IMR-90 (cell line): ENCODE data around the gene PPP1CA. TPM values are rescaled to one million over a fixed set of nuclear protein-coding genes. Genes with fewer than 3 reads are reported as not detected.

Experiments
- ATAC-seq: fragments of 200-7000 bp; cut with Tn5 transposase; 2 replicates; pipeline ENCODE4 v1.9.1; 2020; ENCODE audit warnings: low read depth, mild to moderate bottlenecking, moderate library complexity
- BruUV-seq: library from RNA; stranded (reverse); fragments of 400-500 nt; replicated peaks from 2 replicates; lab custom pipeline; 2021; lab: Mats Ljungman, UMichigan
- CTCF ChIA-PET: fragments of 300-600 bp; formaldehyde crosslinking; extraction: SDS; loops from one replicate; lab custom pipeline; 2021; ENCODE audit warnings: antibody characterized with exemption; lab: Yijun Ruan, JAX
- POLR2A ChIA-PET: fragments of 300-600 bp; sonication (Branson Sonifier 250); formaldehyde crosslinking; loops from one replicate; lab custom pipeline; 2022; ENCODE audit warnings: antibody characterized with exemption; ENCODE audit not compliant: unreplicated experiment; lab: Charles Lee
- DNase-seq: peaks from one replicate; pipeline ENCODE4 v3.0.0; 2013
- H2AFZ ChIP-seq: replicated peaks from 2 replicates; pipeline ENCODE3; 2013; ENCODE audit warnings: low read length, mild to moderate bottlenecking; ENCODE audit not compliant: poor library complexity
- H2AK5ac ChIP-seq: 2 replicates; pipeline ENCODE4 v1.6.1; 2013; ENCODE audit warnings: low read depth, low read length, inconsistent platforms
- H2AK9ac ChIP-seq: replicated peaks from 2 replicates; pipeline ENCODE3; 2013; ENCODE audit warnings: mild to moderate bottlenecking, low read depth, low read length, moderate library complexity; ENCODE audit not compliant: poor library complexity
- H2BK120ac ChIP-seq: 2 replicates; pipeline ENCODE4 v1.6.1; 2013; ENCODE audit warnings: low read depth, low read length, inconsistent platforms
- H2BK15ac ChIP-seq: 3 replicates; pipeline ENCODE4 v1.6.1; 2013; ENCODE audit warnings: low read depth, low read length, inconsistent platforms
- H2BK20ac ChIP-seq: 2 replicates; pipeline ENCODE4 v1.6.1; 2013; ENCODE audit warnings: low read depth, mild to moderate bottlenecking, inconsistent platforms, low read length, moderate library complexity
- H2BK5ac ChIP-seq: 2 replicates; pipeline ENCODE4 v1.6.1; 2013; ENCODE audit warnings: mild to moderate bottlenecking, low read depth, low read length, inconsistent platforms; ENCODE audit not compliant: poor library complexity, severe bottlenecking
- H3K14ac ChIP-seq: replicated peaks from 2 replicates; pipeline ENCODE4 v1.6.1; 2013; ENCODE audit warnings: low read depth, low read length, inconsistent platforms
- H3K18ac ChIP-seq: 2 replicates; pipeline ENCODE4 v1.6.1; 2013; ENCODE audit warnings: low read depth, low read length, control low read depth
- H3K23ac ChIP-seq: 2 replicates; pipeline ENCODE4 v1.6.1; 2013; ENCODE audit warnings: low read depth, low read length, inconsistent platforms
- H3K27ac ChIP-seq: 2 replicates; pipeline ENCODE4 v1.5.1; 2013; ENCODE audit warnings: mild to moderate bottlenecking, control low read depth, low read length; ENCODE audit not compliant: insufficient read depth
- H3K27me3 ChIP-seq: 2 replicates; pipeline ENCODE4 v1.6.1; 2013; ENCODE audit warnings: low read length; ENCODE audit not compliant: control insufficient read depth, insufficient read depth
- H3K36me3 ChIP-seq: 2 replicates; pipeline ENCODE4 v1.6.1; 2013; ENCODE audit warnings: low read length, mixed read lengths; ENCODE audit not compliant: control insufficient read depth, insufficient read depth
- H3K4ac ChIP-seq: 2 replicates; pipeline ENCODE4 v1.6.1; 2013; ENCODE audit warnings: low read depth, low read length, inconsistent platforms
- H3K4me1 ChIP-seq: 2 replicates; pipeline ENCODE4 v1.6.1; 2013; ENCODE audit warnings: low read length, mixed read lengths; ENCODE audit not compliant: control insufficient read depth, insufficient read depth
- H3K4me2 ChIP-seq: 2 replicates; pipeline ENCODE4 v1.6.1; 2013; ENCODE audit warnings: low read depth, mild to moderate bottlenecking, control low read depth, low read length, moderate library complexity
- H3K4me3 ChIP-seq: 2 replicates; pipeline ENCODE4 v1.5.1; 2013; ENCODE audit warnings: low read depth, mild to moderate bottlenecking, control low read depth, low read length, moderate library complexity; ENCODE audit not compliant: insufficient read depth
- H3K56ac ChIP-seq: 2 replicates; pipeline ENCODE4 v1.6.1; 2013; ENCODE audit warnings: low read length, inconsistent platforms; ENCODE audit not compliant: insufficient read depth; ENCODE audit errors: extremely low read depth
- H3K79me1 ChIP-seq, 2 experiments: 2 replicates each; pipeline ENCODE4 v1.6.1; 2013; ENCODE audit warnings: low read length in 2 of 2, inconsistent platforms in 1 of 2, low read depth in 1 of 2
- H3K9ac ChIP-seq: 2 replicates; pipeline ENCODE4 v1.6.1; 2013; ENCODE audit warnings: low read depth, low read length, control low read depth
- H3K9me1 ChIP-seq: 2 replicates; pipeline ENCODE4 v1.6.1; 2013; ENCODE audit warnings: low read length, inconsistent platforms; ENCODE audit not compliant: insufficient read depth
- H3K9me3 ChIP-seq: 2 replicates; pipeline ENCODE4 v1.6.1; 2013; ENCODE audit warnings: low read length; ENCODE audit not compliant: control insufficient read depth, insufficient read depth
- H4K20me1 ChIP-seq: 2 replicates; pipeline ENCODE4 v1.6.1; 2013; ENCODE audit warnings: low read length, inconsistent platforms; ENCODE audit not compliant: insufficient read depth
- H4K5ac ChIP-seq: 2 replicates; pipeline ENCODE4 v1.6.1; 2013; ENCODE audit warnings: mild to moderate bottlenecking, low read depth, low read length, control low read depth
- H4K8ac ChIP-seq, 2 experiments: 2 replicates each; pipeline ENCODE4 v1.6.1; 2013; ENCODE audit warnings: low read depth in 2 of 2, low read length in 2 of 2, control low read depth in 1 of 2, inconsistent platforms in 1 of 2
- H4K91ac ChIP-seq: 2 replicates; pipeline ENCODE4 v1.6.1; 2013; ENCODE audit warnings: low read depth, low read length, inconsistent platforms; ENCODE audit not compliant: insufficient read depth
- ELK1 ChIP-seq: fragments of 150-350 bp; IDR thresholded peaks from 2 replicates; pipeline ENCODE4 v1.6.1; 2016; ENCODE audit warnings: low read depth, mild to moderate bottlenecking, low read length, moderate library complexity, borderline replicate concordance
- MAZ ChIP-seq: IDR thresholded peaks from 2 replicates; pipeline ENCODE4 v1.6.1; 2012; ENCODE audit warnings: low read depth, mild to moderate bottlenecking, low read length, improper control_type of control experiment, moderate library complexity, borderline replicate concordance
- NFE2L2 ChIP-seq: fragments of 150-350 bp; IDR thresholded peaks from 2 replicates; pipeline ENCODE4 v1.6.1; 2016; ENCODE audit warnings: low read depth, mild to moderate bottlenecking, low read length
- RAD21 ChIP-seq: IDR thresholded peaks from 2 replicates; pipeline ENCODE4 v1.6.1; 2012; ENCODE audit warnings: low read length, improper control_type of control experiment
- RCOR1 ChIP-seq: IDR thresholded peaks from 2 replicates; pipeline ENCODE4 v1.6.1; 2012; ENCODE audit warnings: mild to moderate bottlenecking, low read length, improper control_type of control experiment; ENCODE audit not compliant: insufficient replicate concordance
- WGBS, 2 experiments: methylation state at CpG; one replicate each; pipeline versions ENCODE4 v1.1.5 to v1.1.7; 2013; ENCODE audit warnings: missing lambda C conversion rate in 2 of 2; ENCODE audit not compliant: insufficient read length in 1 of 2; ENCODE audit errors: extremely low coverage in 2 of 2; 5-methylcytosine and 5-hydroxymethylcytosine counted together
- dilution Hi-C: fragments of 300-500 bp; cut with HindIII; formaldehyde crosslinking; loops from one replicate; pipeline ENCODE4 v1.14.3; 2018; ENCODE audit warnings: low sequenced_read_pairs; ENCODE audit not compliant: unreplicated experiment
- in situ Hi-C: fragments of 300-500 bp; cut with MboI; formaldehyde crosslinking; loops from 3 replicates; pipeline ENCODE4 v1.14.3; 2019; ENCODE audit warnings: low sequenced_read_pairs, inconsistent platforms, mixed read lengths
- intact Hi-C: fragments of 100-400 bp; cut with micrococcal nuclease; formaldehyde crosslinking; loops from 2 replicates; pipeline ENCODE4 v1.10.0; 2022
- polyA plus RNA-seq, 3 experiments: library from polyadenylated mRNA; depleted of rRNA; stranded (reverse); fragments of >200 nt; gene quantifications; 2 replicates each; pipeline ENCODE4 v1.2.3, GENCODE V29; 2012; ENCODE audit warnings: low replicate concordance in 1 of 3
- total RNA-seq: library from RNA; depleted of rRNA; stranded (reverse); fragments of >200 nt; gene quantifications from 2 replicates; pipeline ENCODE4 v1.2.3, GENCODE V29; 2012

PPP1CA gene
- total and polyA plus RNA-seq, 2 of the 4 experiments (the other 2 are of a cell fraction): 228 to 313 TPM

- 82% methylated on average over 2 of the region's 3 CpGs; no CpG with 5 or more reads in 1 of the 2 experiments for WGBS, 2 experiments
- Histone ChIP-seq H4K91ac (no peak overlapping the region), H3K14ac (no peak overlapping the region), H3K27me3 (no peaks in the 10 kb centered on the region; the same call in 1 of the 2 replicates), H3K9me1 (no peaks in the 10 kb centered on the region; the same call in 1 of the 2 replicates), H3K23ac (no peak overlapping the region), H2BK5ac (no peak overlapping the region), H3K79me1 (peaks cover 0 to 5% of the 10 kb centered on the region in 2 experiments; a peak in 1 of 4 replicates), H3K4ac (no peak overlapping the region), H3K36me3 (no peaks in the 10 kb centered on the region), H3K4me3 (no peak overlapping the region), H2BK15ac (no peak overlapping the region), H2AK5ac (peak overlapping the region; percentile 57; the same call in 1 of the 2 replicates), H2AK9ac (no peak overlapping the region), H3K56ac (no peak overlapping the region), H3K9ac (no peak overlapping the region), H3K18ac (no peak overlapping the region), H4K20me1 (no peaks in the 10 kb centered on the region), H3K27ac (no peak overlapping the region), H2AFZ (peak overlapping the region; percentile 26), H4K5ac (no peak overlapping the region), H3K4me1 (peaks cover 8% of the 10 kb centered on the region; the same call in 1 of the 2 replicates), H2BK20ac (no peak overlapping the region), H4K8ac (peak overlapping the region; percentile 40 to 42; a peak in 2 of 4 replicates), H2BK120ac (no peak overlapping the region), H3K4me2 (no peak overlapping the region), H3K9me3 (no peaks in the 10 kb centered on the region)
- BruUV-seq: no TSS peak
- in situ Hi-C loops: loop anchor here (5.0 kb wide), 1 partner anchor 123 kb away; no protein-coding TSS in a partner anchor
- POLR2A ChIA-PET: no interaction called here
- ATAC-seq (peak; percentile 22), DNase-seq (peak; percentile 64)
- dilution Hi-C loops: no loop called here
- TF ChIP-seq RAD21: no peak
- no peak for TF ChIP-seq MAZ
- no peak for TF ChIP-seq NFE2L2
- no peak for TF ChIP-seq ELK1
- TF ChIP-seq RCOR1: no peak
- intact Hi-C loops: no loop called here
- CTCF ChIA-PET: no interaction called here
Observed at GRCh38 chr11:67384851-67385366, 16.7 kb downstream of the PPP1CA start.
